WI38 (cell line): ENCODE measurements around the gene PTK7.

ENCODE experiments used
- H3K4me3 ChIP-seq: 2 replicates; pipeline ENCODE4 v1.5.1; 2011; ENCODE audit warnings: low read depth, mild to moderate bottlenecking, control low read depth, low read length
- TF ChIP-seq, protein P1 (sequence below): IDR thresholded peaks from 2 replicates; pipeline ENCODE4 v1.5.1; 2012; ENCODE audit warnings: low read depth, mild to moderate bottlenecking, control low read depth, low read length

The PTK7 gene

DNA sequence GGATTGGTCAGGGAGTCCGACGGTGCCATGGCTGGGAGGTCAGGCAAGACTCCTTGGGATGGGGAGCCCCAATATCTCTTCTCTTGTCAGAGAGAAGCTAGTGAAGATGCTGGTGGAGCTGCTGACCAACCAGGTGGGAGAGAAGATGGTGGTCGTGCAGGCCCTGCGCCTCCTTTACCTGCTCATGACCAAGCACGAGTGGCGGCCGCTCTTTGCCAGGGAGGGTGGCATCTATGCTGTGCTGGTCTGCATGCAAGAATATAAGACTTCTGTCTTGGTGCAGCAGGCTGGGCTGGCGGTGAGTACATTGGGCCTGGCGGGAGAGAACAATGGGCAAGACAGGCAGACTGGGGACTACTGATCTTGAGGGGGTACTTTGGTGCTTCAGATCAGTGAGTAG lies 116.8 kb downstream of the PTK7 start:
- TF ChIP-seq, protein P1, sequence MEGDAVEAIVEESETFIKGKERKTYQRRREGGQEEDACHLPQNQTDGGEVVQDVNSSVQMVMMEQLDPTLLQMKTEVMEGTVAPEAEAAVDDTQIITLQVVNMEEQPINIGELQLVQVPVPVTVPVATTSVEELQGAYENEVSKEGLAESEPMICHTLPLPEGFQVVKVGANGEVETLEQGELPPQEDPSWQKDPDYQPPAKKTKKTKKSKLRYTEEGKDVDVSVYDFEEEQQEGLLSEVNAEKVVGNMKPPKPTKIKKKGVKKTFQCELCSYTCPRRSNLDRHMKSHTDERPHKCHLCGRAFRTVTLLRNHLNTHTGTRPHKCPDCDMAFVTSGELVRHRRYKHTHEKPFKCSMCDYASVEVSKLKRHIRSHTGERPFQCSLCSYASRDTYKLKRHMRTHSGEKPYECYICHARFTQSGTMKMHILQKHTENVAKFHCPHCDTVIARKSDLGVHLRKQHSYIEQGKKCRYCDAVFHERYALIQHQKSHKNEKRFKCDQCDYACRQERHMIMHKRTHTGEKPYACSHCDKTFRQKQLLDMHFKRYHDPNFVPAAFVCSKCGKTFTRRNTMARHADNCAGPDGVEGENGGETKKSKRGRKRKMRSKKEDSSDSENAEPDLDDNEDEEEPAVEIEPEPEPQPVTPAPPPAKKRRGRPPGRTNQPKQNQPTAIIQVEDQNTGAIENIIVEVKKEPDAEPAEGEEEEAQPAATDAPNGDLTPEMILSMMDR: no peak
- no peak overlapping the region for H3K4me3 ChIP-seq

DNA sequence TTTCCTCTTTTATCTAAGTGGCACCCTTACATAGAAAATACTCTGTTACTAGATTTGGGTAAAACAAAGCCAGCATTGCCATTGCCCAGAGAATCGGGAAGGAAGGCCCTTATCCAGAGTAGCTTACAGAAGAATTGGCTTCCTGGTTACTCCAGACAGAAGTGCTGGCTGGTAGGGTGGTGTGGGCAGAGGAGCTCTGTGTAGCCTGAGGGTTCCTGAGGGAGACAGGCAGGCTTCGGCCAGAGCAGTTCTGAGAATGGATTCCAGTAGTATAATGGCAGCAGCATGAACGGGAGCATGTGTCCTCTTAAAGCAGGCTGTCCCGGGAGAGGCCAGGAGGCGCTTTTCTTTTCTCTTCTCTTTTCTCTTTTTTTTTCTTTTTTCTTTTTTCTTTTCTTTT lies 117.8 kb downstream of the PTK7 start:
- no peak overlapping the region for H3K4me3 ChIP-seq
- TF ChIP-seq, protein P1: no peak

DNA sequence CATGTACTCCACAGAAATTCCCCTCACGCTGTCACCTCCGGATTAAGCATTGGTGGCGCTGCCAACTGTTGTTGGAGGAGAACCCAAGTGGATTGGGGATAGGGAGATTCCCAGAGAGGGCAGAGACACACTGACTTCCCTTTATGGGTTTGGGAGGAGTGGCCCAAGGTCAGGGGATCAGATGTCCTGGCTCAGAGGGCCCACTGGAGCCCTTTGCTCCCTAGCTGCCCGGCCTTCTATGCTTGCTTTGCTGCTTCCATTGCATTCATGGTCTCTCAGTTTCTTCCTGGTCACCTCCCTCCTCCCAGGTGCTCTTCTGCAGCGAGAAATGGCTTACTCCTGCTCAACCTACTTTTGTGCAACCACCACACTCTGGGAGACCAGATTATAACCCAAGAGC lies 120.2 kb downstream of the PTK7 start:
- H3K4me3 ChIP-seq: no peak overlapping the region
- TF ChIP-seq, protein P1: no peak

DNA sequence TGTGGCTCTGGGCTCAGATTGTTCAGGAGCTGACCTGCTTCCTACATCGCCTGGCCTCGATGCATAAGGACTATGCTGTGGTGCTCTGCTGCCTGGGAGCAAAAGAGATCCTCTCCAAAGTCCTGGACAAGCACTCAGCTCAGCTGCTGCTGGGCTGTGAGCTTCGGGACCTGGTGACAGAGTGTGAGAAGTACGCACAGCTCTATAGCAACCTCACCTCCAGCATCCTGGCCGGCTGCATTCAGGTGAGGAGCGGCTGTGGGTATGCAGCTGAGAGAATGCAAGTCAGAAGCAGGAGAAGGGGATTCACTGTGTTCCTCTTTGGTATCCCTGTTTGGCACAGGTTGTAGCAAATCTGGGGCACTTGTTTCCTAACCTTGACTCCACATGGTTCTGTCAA lies 123.8 kb downstream of the PTK7 start:
- TF ChIP-seq, protein P1: no peak
- H3K4me3 ChIP-seq: no peak overlapping the region

DNA sequence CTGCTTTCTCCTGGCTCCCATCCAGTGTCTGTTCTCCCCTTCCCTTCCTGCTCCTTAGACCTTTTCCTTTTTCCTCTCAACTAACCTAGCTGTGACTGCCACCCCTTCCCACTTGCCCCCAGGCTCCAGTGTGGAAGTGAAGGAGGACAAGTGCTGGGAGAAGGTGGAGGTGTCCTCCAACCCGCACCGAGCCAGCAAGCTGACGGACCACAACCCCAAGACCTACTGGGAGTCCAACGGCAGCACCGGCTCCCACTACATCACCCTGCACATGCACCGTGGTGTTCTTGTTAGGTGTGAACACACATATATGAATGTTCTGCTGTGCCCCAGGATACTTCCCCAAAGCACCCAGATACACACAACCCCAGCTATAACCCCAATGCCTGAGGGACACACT lies 124.4 kb downstream of the PTK7 start:
- no peak overlapping the region for H3K4me3 ChIP-seq
- TF ChIP-seq, protein P1: no peak

DNA sequence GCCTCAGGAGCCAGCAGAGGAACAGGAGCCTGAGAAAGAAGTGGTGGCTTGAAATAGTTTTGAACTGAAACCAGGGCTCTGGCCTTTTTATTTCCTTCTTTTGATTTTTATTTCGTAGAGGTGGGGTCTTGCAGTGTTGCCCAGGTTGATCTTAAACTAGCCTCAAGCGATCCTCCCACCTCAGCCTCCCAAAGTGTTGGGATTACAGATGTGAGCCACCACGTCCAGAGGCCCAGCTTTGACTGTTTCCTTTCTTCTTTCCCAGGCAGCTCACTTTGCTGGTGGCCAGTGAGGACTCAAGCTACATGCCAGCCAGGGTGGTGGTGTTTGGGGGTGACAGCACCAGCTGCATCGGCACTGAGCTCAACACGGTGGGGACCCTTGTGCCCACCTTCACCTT lies 126.3 kb downstream of the PTK7 start:
- TF ChIP-seq, protein P1: no peak

DNA sequence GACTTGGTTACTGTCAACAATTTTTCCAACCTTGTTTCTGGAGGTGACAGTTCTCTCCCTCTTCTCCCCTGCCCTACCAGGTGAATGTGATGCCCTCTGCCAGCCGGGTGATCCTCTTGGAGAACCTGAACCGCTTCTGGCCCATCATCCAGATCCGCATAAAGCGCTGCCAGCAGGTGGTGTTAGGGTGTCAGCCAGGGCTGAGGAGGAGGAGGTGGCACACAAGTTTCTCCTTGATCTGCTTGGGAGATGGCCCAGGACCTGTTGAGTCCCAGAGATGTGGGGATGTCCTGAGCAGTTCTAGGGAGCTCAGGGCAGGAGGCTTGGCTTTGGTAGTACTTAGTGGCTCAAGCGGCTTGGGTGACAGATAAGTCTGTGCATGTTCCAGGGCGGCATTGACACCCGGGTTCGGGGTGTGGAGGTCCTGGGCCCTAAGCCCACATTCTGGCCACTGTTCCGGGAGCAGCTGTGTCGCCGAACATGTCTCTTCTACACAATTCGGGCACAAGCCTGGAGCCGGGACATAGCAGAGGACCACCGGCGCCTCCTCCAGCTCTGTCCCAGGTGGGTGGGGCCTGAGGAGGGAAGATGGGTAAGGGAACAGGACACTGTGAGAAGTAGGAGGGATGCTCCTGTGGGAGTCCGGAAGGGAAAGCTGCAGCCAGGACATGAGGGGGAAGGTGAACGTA lies 127.1 kb downstream of the PTK7 start:
- TF ChIP-seq, protein P1: no peak
- no peak overlapping the region for H3K4me3 ChIP-seq

More for the DNA sequence above, 126.3 kb downstream of the PTK7 start:
- H3K4me3 ChIP-seq: no peak overlapping the region
